Measurements from ENCODE around the gene UCHL3. TPM values are rescaled to one million over a fixed set of nuclear protein-coding genes. Genes with fewer than 3 reads are reported as not detected.

UCHL3 gene
- total RNA-seq, 1 donor from 2014 or later, result 44.6 TPM

GRCh38 chr13:75610466-75610865, 60.9 kb downstream of the UCHL3 start:
- no peak overlapping the region for H3K9ac ChIP-seq
- no peaks in the 10 kb centered on the region for H3K4me1 Mint-ChIP-seq
- no peaks in the 10 kb centered on the region for H3K9me3 Mint-ChIP-seq
- TF ChIP-seq, protein P1, sequence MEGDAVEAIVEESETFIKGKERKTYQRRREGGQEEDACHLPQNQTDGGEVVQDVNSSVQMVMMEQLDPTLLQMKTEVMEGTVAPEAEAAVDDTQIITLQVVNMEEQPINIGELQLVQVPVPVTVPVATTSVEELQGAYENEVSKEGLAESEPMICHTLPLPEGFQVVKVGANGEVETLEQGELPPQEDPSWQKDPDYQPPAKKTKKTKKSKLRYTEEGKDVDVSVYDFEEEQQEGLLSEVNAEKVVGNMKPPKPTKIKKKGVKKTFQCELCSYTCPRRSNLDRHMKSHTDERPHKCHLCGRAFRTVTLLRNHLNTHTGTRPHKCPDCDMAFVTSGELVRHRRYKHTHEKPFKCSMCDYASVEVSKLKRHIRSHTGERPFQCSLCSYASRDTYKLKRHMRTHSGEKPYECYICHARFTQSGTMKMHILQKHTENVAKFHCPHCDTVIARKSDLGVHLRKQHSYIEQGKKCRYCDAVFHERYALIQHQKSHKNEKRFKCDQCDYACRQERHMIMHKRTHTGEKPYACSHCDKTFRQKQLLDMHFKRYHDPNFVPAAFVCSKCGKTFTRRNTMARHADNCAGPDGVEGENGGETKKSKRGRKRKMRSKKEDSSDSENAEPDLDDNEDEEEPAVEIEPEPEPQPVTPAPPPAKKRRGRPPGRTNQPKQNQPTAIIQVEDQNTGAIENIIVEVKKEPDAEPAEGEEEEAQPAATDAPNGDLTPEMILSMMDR (IDR thresholded peaks at IDR 0.05), result no peak
- TF ChIP-seq EZH2 (IDR thresholded peaks at IDR 0.05), result no peak
- no peak for TF ChIP-seq EZH2phosphoT487 (IDR thresholded peaks at IDR 0.05)
- no peak for DNase-seq (ENCODE audit: low spot score)
- peaks cover 3% of the 10 kb centered on the region for H3K27me3 Mint-ChIP-seq (ENCODE audit: insufficient read depth, low read depth)
- H3K4me1 ChIP-seq, result no peaks in the 10 kb centered on the region
- no peak overlapping the region for H3K4me3 ChIP-seq
- no peaks in the 10 kb centered on the region for H3K79me2 ChIP-seq (ENCODE audit: low read depth)
- no peak overlapping the region for H3K27ac Mint-ChIP-seq
- no peaks in the 10 kb centered on the region for H3F3A ChIP-seq (ENCODE audit: low read depth)
- H3K4me2 ChIP-seq, result no peak overlapping the region
- no peaks in the 10 kb centered on the region for H3K27me3 ChIP-seq
- H3K36me3 ChIP-seq, result no peaks in the 10 kb centered on the region
- no peaks in the 10 kb centered on the region for H3K9me3 ChIP-seq (ENCODE audit: low read depth)
- H2AFZ ChIP-seq (replicated peaks), result no peak overlapping the region
- H3K4me3 Mint-ChIP-seq, result no peak overlapping the region
- no peaks in the 10 kb centered on the region for H3K36me3 Mint-ChIP-seq
- no peak overlapping the region for H3K27ac ChIP-seq
- no peaks in the 10 kb centered on the region for H4K20me1 ChIP-seq (ENCODE audit: low read depth)

DNA sequence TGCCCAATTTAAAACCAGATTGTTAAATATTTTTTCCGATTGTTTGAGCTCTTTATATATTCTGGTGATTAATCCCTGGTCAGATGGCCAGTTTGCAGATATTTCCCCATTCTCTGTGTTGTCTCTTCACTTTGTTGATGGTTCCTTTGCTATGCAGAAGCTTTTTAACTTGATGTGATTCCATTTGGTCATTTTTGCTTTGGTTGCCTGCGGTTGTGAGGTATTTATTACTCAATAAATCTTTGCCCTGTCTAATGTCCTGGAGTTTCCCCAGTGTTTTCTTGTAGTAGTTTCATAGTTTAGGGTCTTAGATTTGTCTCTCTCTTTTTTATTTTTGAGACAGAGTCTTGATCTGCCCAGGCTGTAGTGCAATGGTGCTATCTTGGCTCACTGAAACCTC, 62.8 kb downstream of the UCHL3 start:
- H3K27me3 ChIP-seq, result no peaks in the 10 kb centered on the region
- H4K20me1 ChIP-seq (ENCODE audit: low read depth), result no peaks in the 10 kb centered on the region
- H3K79me2 ChIP-seq (ENCODE audit: low read depth), result no peaks in the 10 kb centered on the region
- H3K9me3 Mint-ChIP-seq, result no peaks in the 10 kb centered on the region
- no peak overlapping the region for H3K9ac ChIP-seq
- no peak for DNase-seq (ENCODE audit: low spot score)
- no peak overlapping the region for H3K4me3 Mint-ChIP-seq
- no peak overlapping the region for H2AFZ ChIP-seq (replicated peaks)
- no peaks in the 10 kb centered on the region for H3K4me1 Mint-ChIP-seq
- no peak overlapping the region for H3K4me2 ChIP-seq
- TF ChIP-seq EZH2 (IDR thresholded peaks at IDR 0.05), result no peak
- TF ChIP-seq, protein P1 (IDR thresholded peaks at IDR 0.05), result no peak
- TF ChIP-seq EZH2phosphoT487 (IDR thresholded peaks at IDR 0.05), result no peak
- no peaks in the 10 kb centered on the region for H3F3A ChIP-seq (ENCODE audit: low read depth)
- no peak overlapping the region for H3K4me3 ChIP-seq
- H3K36me3 ChIP-seq, result no peaks in the 10 kb centered on the region
- no peaks in the 10 kb centered on the region for H3K4me1 ChIP-seq
- no peak overlapping the region for H3K27ac Mint-ChIP-seq
- no peaks in the 10 kb centered on the region for H3K36me3 Mint-ChIP-seq
- no peaks in the 10 kb centered on the region for H3K27me3 Mint-ChIP-seq (ENCODE audit: insufficient read depth, low read depth)
- H3K9me3 ChIP-seq (ENCODE audit: low read depth), result no peaks in the 10 kb centered on the region
- H3K27ac ChIP-seq, result no peak overlapping the region

GRCh38 chr13:75617230-75617629, 67.6 kb downstream of the UCHL3 start:
- no peaks in the 10 kb centered on the region for H3K9me3 Mint-ChIP-seq
- Histone ChIP-seq H3K79me2 (ENCODE audit: low read depth) (no peaks in the 10 kb centered on the region), H4K20me1 (ENCODE audit: low read depth) (no peaks in the 10 kb centered on the region), H3F3A (ENCODE audit: low read depth) (no peaks in the 10 kb centered on the region), H3K4me3 (no peak overlapping the region), H3K9me3 (ENCODE audit: low read depth) (no peaks in the 10 kb centered on the region), H3K27me3 (no peaks in the 10 kb centered on the region), H3K36me3 (no peaks in the 10 kb centered on the region), H2AFZ (replicated peaks) (no peak overlapping the region), H3K4me1 (no peaks in the 10 kb centered on the region), H3K27ac (no peak overlapping the region), H3K9ac (no peak overlapping the region), H3K4me2 (no peak overlapping the region)
- no peaks in the 10 kb centered on the region for H3K27me3 Mint-ChIP-seq (ENCODE audit: insufficient read depth, low read depth)
- no peaks in the 10 kb centered on the region for H3K36me3 Mint-ChIP-seq
- no peak overlapping the region for H3K4me3 Mint-ChIP-seq
- no peak overlapping the region for H3K27ac Mint-ChIP-seq
- no peak for DNase-seq (ENCODE audit: low spot score)
- H3K4me1 Mint-ChIP-seq, result no peaks in the 10 kb centered on the region
- no peak for TF ChIP-seq EZH2 (IDR thresholded peaks at IDR 0.05)
- no peak for TF ChIP-seq EZH2phosphoT487 (IDR thresholded peaks at IDR 0.05)
- TF ChIP-seq, protein P1 (IDR thresholded peaks at IDR 0.05), result no peak

Measured in neural progenitor cell (in vitro differentiated cells).